HepG2 (cell line): ENCODE data around the gene SLC22A7. TPM values are rescaled to one million over a fixed set of nuclear protein-coding genes. Genes with fewer than 3 reads are reported as not detected.

Experiments used
- CHD2 ChIP-seq: IDR thresholded peaks from 2 replicates; pipeline ENCODE4 v1.6.1; 2011; ENCODE audit warnings: low read depth, low read length, improper control_type of control experiment
- CHD4 ChIP-seq: fragments of 200-600 bp; sonication (generic); IDR thresholded peaks from 2 replicates; pipeline ENCODE4 v1.7.0; 2017; ENCODE audit warnings: mild to moderate bottlenecking, low read length, borderline replicate concordance
- ESRRA ChIP-seq: sonication (generic); formaldehyde crosslinking; IDR thresholded peaks from 2 replicates; pipeline ENCODE4 v1.5.1; 2020; ENCODE audit warnings: mild to moderate bottlenecking, low read depth, missing genetic modification reagents
- FOSL2 ChIP-seq: sonication (generic); formaldehyde crosslinking; IDR thresholded peaks from 2 replicates; pipeline ENCODE4 v1.4.0; 2020; ENCODE audit warnings: missing genetic modification reagents
- NFYC ChIP-seq: IDR thresholded peaks from 2 replicates; pipeline ENCODE4 v1.6.1; 2016; ENCODE audit warnings: missing genetic modification reagents, missing compliant biosample characterization
- PHF20 ChIP-seq: sonication (generic); formaldehyde crosslinking; IDR thresholded peaks from 2 replicates; pipeline ENCODE4 v1.5.0; 2020; ENCODE audit warnings: mild to moderate bottlenecking, missing genetic modification reagents
- PITX1 ChIP-seq: sonication (generic); formaldehyde crosslinking; IDR thresholded peaks from 2 replicates; pipeline ENCODE4 v1.5.1; 2020; ENCODE audit warnings: mild to moderate bottlenecking, missing genetic modification reagents
- SMAD9 ChIP-seq: sonication (generic); formaldehyde crosslinking; IDR thresholded peaks from 2 replicates; pipeline ENCODE4 v1.5.1; 2020; ENCODE audit warnings: mild to moderate bottlenecking, missing genetic modification reagents
- ZFP41 ChIP-seq: sonication (generic); formaldehyde crosslinking; IDR thresholded peaks from 2 replicates; pipeline ENCODE4 v1.4.0; 2020; ENCODE audit warnings: mild to moderate bottlenecking, missing genetic modification reagents, borderline replicate concordance
- ZNF235 ChIP-seq: sonication (generic); formaldehyde crosslinking; IDR thresholded peaks from 2 replicates; pipeline ENCODE4 v1.8.1; 2023; ENCODE audit warnings: mild to moderate bottlenecking, missing genetic modification reagents, borderline replicate concordance
- ZNF251 ChIP-seq: sonication (generic); formaldehyde crosslinking; IDR thresholded peaks from 2 replicates; pipeline ENCODE4 v1.9.0; 2021; ENCODE audit warnings: mild to moderate bottlenecking, missing genetic modification reagents
- ZNF383 ChIP-seq: sonication (generic); formaldehyde crosslinking; IDR thresholded peaks from 2 replicates; pipeline ENCODE4 v1.4.0; 2020; ENCODE audit warnings: missing genetic modification reagents, mild to moderate bottlenecking, borderline replicate concordance
- ZSCAN20 ChIP-seq: sonication (generic); formaldehyde crosslinking; IDR thresholded peaks from 2 replicates; pipeline ENCODE4 v1.4.0; 2020; ENCODE audit warnings: missing genetic modification reagents, mild to moderate bottlenecking, borderline replicate concordance
- polyA plus RNA-seq, 8 experiments: library from polyadenylated mRNA; depleted of rRNA in 3 of 8; stranded (reverse) in 7 of 8; unstranded in 1 of 8; fragments of >200 nt; fragmentation: Illumina TruSeq in 4 of 8; extraction: Trizol in 4 of 8; gene quantifications; 2 replicates each; pipeline versions ENCODE4 v1.2.1 to v1.2.3, GENCODE V29; 2011 to 2016; ENCODE audit warnings: low read depth in 4 of 8, missing spikeins in 1 of 8, mixed read lengths in 1 of 8; ENCODE audit not compliant: insufficient read depth in 1 of 8
- total RNA-seq, 5 experiments: library from RNA; depleted of rRNA; stranded (reverse); fragments of >200 nt; fragmentation: Illumina TruSeq; extraction: Trizol; gene quantifications; 2 replicates each; pipeline ENCODE4 v1.2.3, GENCODE V29; 2016; ENCODE audit warnings: low read depth in 1 of 5
- TF ChIP-seq, protein P1 (sequence below): sonication (generic); formaldehyde crosslinking; IDR thresholded peaks from 2 replicates; pipeline ENCODE4 v1.5.0; 2020; ENCODE audit warnings: mild to moderate bottlenecking, missing genetic modification reagents, borderline replicate concordance
- TF ChIP-seq, protein P2 (sequence below): sonication (generic); formaldehyde crosslinking; IDR thresholded peaks from 2 replicates; pipeline ENCODE4 v1.5.0; 2020; ENCODE audit warnings: mild to moderate bottlenecking, missing genetic modification reagents
- TF ChIP-seq, protein P3 (sequence below): IDR thresholded peaks from 2 replicates; pipeline ENCODE4 v1.6.1; 2012; ENCODE audit warnings: inconsistent platforms
- TF ChIP-seq, protein P4 (sequence below): sonication (generic); formaldehyde crosslinking; IDR thresholded peaks from 2 replicates; pipeline ENCODE4 v1.8.0; 2022; ENCODE audit warnings: mild to moderate bottlenecking, missing genetic modification reagents; ENCODE audit not compliant: insufficient replicate concordance
- TF ChIP-seq, protein P5 (sequence below): sonication (generic); formaldehyde crosslinking; IDR thresholded peaks from 2 replicates; pipeline ENCODE4 v1.8.1; 2022; ENCODE audit warnings: mild to moderate bottlenecking, missing genetic modification reagents
- TF ChIP-seq, protein P6 (sequence below): sonication (generic); formaldehyde crosslinking; IDR thresholded peaks from 2 replicates; pipeline ENCODE4 v1.5.1; 2020; ENCODE audit warnings: missing genetic modification reagents, mild to moderate bottlenecking, borderline replicate concordance

Gene SLC22A7
- total and polyA plus RNA-seq, 2 of the 13 experiments (the other 11 are each of a cell fraction or from before 2014, with no cell fraction given), result 5.3 to 22.6 TPM

DNA sequence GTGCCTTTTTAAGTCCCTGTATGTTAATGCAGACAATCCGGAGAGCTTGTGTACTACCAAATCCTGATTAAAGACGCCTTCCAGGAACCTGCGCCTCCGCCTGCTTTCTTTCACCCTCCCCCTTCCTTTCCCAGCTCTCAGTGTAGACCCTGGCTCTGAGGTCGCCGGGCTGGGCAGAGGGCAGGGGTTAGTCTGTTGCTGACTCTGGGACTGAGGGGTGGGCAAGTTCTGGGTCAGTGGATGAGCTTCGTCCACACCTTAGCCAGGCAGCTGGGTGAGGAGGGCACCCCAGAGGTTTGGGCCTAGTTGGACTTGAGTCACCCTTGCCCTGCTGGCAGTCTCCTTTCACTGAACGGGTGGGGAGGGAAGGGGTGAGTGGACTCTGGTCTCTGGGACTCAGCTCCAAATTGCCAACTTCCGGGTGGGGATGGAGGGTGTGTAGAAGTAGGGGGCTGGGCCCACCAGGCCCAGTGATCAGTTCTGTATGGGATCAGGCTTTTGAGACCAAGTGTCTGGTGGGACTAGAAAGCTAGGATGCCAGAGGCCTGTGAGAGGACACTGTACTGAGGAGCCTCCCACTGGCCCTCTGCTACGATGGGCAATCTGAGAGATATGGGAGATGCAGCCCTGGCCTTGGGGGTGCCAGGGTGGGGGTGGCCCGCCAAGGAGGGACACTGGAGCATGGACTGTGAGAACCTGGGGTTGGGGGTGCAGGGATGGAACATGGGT lies 21.3 kb upstream of the SLC22A7 start (continued):
- TF ChIP-seq, protein P1, sequence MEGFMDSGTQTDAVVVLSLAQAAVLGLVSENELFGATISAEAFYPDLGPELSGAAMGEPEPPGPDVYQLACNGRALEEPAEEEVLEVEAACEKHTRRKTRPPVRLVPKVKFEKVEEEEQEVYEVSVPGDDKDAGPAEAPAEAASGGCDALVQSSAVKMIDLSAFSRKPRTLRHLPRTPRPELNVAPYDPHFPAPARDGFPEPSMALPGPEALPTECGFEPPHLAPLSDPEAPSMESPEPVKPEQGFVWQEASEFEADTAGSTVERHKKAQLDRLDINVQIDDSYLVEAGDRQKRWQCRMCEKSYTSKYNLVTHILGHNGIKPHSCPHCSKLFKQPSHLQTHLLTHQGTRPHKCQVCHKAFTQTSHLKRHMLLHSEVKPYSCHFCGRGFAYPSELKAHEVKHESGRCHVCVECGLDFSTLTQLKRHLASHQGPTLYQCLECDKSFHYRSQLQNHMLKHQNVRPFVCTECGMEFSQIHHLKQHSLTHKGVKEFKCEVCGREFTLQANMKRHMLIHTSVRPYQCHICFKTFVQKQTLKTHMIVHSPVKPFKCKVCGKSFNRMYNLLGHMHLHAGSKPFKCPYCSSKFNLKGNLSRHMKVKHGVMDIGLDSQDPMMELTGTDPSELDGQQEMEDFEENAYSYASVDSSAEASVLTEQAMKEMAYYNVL (CRISPR knock-in tag), result no peak
- TF ChIP-seq ZFP41 (CRISPR knock-in tag), result no peak; the same call in 1 of the 2 replicates
- TF ChIP-seq, protein P2, sequence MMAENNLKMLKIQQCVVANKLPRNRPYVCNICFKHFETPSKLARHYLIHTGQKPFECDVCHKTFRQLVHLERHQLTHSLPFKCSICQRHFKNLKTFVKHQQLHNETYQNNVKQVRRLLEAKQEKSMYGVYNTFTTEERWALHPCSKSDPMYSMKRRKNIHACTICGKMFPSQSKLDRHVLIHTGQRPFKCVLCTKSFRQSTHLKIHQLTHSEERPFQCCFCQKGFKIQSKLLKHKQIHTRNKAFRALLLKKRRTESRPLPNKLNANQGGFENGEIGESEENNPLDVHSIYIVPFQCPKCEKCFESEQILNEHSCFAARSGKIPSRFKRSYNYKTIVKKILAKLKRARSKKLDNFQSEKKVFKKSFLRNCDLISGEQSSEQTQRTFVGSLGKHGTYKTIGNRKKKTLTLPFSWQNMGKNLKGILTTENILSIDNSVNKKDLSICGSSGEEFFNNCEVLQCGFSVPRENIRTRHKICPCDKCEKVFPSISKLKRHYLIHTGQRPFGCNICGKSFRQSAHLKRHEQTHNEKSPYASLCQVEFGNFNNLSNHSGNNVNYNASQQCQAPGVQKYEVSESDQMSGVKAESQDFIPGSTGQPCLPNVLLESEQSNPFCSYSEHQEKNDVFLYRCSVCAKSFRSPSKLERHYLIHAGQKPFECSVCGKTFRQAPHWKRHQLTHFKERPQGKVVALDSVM, result no peak
- TF ChIP-seq PITX1 (CRISPR knock-in tag), result no peak
- TF ChIP-seq ZNF235 (CRISPR knock-in tag), result no peak
- TF ChIP-seq, protein P3, sequence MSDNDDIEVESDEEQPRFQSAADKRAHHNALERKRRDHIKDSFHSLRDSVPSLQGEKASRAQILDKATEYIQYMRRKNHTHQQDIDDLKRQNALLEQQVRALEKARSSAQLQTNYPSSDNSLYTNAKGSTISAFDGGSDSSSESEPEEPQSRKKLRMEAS, result no peak
- peak; percentile 50; the same call in 1 of the 2 replicates for TF ChIP-seq PHF20 (CRISPR knock-in tag)
- TF ChIP-seq CHD2, result no peak
- TF ChIP-seq FOSL2 (CRISPR knock-in tag), result peak; percentile 75
- no peak for TF ChIP-seq ZNF251
- no peak for TF ChIP-seq SMAD9 (CRISPR knock-in tag)
- TF ChIP-seq, protein P4, sequence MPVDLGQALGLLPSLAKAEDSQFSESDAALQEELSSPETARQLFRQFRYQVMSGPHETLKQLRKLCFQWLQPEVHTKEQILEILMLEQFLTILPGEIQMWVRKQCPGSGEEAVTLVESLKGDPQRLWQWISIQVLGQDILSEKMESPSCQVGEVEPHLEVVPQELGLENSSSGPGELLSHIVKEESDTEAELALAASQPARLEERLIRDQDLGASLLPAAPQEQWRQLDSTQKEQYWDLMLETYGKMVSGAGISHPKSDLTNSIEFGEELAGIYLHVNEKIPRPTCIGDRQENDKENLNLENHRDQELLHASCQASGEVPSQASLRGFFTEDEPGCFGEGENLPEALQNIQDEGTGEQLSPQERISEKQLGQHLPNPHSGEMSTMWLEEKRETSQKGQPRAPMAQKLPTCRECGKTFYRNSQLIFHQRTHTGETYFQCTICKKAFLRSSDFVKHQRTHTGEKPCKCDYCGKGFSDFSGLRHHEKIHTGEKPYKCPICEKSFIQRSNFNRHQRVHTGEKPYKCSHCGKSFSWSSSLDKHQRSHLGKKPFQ (CRISPR knock-in tag), result no peak
- peak; percentile 55; the same call in 1 of the 2 replicates for TF ChIP-seq CHD4
- TF ChIP-seq, protein P5, sequence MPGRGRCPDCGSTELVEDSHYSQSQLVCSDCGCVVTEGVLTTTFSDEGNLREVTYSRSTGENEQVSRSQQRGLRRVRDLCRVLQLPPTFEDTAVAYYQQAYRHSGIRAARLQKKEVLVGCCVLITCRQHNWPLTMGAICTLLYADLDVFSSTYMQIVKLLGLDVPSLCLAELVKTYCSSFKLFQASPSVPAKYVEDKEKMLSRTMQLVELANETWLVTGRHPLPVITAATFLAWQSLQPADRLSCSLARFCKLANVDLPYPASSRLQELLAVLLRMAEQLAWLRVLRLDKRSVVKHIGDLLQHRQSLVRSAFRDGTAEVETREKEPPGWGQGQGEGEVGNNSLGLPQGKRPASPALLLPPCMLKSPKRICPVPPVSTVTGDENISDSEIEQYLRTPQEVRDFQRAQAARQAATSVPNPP (CRISPR knock-in tag), result no peak
- no peak for TF ChIP-seq NFYC (CRISPR knock-in tag)
- TF ChIP-seq ZSCAN20 (CRISPR knock-in tag), result no peak
- TF ChIP-seq ESRRA (CRISPR knock-in tag), result peak; percentile 77
- TF ChIP-seq, protein P6, sequence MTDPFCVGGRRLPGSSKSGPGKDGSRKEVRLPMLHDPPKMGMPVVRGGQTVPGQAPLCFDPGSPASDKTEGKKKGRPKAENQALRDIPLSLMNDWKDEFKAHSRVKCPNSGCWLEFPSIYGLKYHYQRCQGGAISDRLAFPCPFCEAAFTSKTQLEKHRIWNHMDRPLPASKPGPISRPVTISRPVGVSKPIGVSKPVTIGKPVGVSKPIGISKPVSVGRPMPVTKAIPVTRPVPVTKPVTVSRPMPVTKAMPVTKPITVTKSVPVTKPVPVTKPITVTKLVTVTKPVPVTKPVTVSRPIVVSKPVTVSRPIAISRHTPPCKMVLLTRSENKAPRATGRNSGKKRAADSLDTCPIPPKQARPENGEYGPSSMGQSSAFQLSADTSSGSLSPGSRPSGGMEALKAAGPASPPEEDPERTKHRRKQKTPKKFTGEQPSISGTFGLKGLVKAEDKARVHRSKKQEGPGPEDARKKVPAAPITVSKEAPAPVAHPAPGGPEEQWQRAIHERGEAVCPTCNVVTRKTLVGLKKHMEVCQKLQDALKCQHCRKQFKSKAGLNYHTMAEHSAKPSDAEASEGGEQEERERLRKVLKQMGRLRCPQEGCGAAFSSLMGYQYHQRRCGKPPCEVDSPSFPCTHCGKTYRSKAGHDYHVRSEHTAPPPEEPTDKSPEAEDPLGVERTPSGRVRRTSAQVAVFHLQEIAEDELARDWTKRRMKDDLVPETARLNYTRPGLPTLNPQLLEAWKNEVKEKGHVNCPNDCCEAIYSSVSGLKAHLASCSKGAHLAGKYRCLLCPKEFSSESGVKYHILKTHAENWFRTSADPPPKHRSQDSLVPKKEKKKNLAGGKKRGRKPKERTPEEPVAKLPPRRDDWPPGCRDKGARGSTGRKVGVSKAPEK (CRISPR knock-in tag), result no peak
- TF ChIP-seq ZNF383 (CRISPR knock-in tag), result no peak
